ENCODE measurements around the gene KLHL21. TPM values are rescaled to one million over a fixed set of nuclear protein-coding genes. Genes with fewer than 3 reads are reported as not detected.
"Not testable (repeated sequence)": the region's sequence is repeated elsewhere in the genome, so short reads cannot be mapped to it uniquely, and the experiment has no call there.

Gene KLHL21
- polyA plus RNA-seq, 4 donors: 11.5 to 18.3 (median 13.3) TPM

DNA sequence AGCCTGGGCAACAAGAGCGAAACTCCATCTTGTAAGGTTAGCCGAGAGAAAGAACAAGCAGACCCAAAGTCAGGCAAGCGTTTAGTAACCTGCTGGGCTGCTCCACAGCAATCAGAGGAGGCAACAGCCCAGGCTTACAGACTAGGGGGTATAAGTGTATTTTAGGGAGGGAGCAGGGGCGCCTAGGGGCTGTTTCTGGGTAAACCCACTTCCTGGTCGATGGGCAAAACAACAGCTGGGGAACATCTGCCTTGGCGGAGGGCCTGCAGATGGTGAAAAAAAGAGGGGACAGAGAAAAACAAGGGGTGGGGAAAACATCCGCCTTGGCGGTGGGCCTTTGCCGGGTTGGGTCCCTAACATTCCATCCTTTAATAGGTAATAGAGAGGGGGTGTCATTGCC, 42.4 kb downstream of the KLHL21 start:
- DNase-seq (ENCODE audit: low read depth in 4 of 4, low spot score in 3 of 4): no peak

DNA sequence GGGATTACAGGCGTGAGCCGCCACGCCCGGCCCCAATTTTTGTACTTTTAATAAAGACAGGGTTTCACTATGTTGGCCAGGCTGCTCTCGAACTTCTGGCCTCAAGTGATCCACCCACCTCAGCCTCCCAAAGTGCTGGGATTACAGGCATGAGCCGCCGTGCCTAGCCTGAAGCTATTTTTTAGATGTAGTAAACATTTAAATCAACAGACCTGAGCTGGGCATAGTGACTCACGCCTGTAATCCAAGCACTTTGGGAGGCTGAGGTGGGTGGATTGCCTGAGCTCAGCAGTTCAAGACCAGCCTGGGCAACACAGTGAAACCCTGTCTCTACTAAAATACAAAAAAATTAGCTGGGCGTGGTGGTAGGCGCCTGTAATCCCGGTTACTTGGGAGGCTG, 43.5 kb downstream of the KLHL21 start:
- DNase-seq (ENCODE audit: low read depth in 4 of 4, low spot score in 3 of 4): not testable (repeated sequence)

DNA sequence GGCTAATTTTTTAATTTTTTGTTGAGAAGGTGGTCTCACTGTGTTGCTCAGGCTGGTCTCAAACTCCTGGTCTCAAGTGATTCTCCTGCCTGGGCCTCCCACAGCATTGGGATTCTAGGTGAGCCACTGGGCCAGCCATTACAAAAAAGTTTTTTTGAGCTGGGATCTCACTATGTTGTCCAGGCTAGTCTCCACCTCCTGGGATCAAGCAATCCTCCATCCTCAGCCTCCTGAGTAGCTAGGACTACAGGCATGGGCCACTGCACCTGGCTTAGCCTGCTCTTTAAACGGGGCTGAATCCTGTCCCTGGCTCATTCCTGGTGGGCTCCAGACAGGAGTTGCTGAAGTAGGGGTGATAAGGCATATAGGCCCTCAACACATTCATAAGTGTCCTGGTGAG, 45.1 kb downstream of the KLHL21 start:
- no peak for DNase-seq (ENCODE audit: low read depth in 4 of 4, low spot score in 3 of 4)

DNA sequence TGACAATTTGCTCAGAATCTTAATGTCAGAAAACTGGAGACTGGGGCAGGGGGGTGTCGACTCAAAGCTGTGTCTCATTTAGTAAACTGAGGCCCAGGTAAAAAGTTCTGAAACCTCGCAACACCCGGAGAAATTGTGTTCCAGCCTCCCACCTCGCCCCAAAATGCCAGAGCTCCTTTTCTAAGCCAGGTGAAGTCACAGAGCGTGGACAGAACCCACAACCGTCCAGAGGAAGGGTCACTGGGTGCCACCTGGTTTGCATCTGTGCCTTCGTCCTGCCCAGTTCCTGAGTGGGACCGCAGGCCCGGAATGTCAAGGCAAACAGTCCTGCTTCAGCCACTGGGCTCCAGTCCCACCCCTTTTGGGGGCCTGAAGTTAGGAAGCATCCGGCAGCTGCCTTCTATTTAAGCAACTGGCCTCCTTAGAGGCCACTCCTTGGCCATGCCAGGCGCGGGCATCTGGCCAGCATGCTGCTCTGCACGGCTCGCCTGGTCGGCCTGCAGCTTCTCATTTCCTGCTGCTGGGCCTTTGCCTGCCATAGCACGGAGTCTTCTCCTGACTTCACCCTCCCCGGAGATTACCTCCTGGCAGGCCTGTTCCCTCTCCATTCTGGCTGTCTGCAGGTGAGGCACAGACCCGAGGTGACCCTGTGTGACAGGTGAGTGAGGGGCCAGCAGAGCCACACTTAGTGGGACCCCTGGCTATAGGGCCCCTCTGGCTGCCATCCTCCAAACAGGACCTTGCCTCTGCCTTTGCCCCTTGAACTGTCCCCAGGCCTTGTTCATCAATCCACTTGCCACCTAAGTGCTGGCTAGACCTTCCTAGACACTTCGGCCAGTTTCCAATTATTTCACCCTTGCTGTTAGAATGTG, 47.5 kb downstream of the KLHL21 start, which contains the start of gene TAS1R1:
Gene TAS1R1, plus strand, starts transcription at position 401 of the 872 bp plus-strand sequence. Its CDS starts 67 bp downstream, at position 468.
- no peak for DNase-seq (ENCODE audit: low read depth in 4 of 4, low spot score in 3 of 4)

DNA sequence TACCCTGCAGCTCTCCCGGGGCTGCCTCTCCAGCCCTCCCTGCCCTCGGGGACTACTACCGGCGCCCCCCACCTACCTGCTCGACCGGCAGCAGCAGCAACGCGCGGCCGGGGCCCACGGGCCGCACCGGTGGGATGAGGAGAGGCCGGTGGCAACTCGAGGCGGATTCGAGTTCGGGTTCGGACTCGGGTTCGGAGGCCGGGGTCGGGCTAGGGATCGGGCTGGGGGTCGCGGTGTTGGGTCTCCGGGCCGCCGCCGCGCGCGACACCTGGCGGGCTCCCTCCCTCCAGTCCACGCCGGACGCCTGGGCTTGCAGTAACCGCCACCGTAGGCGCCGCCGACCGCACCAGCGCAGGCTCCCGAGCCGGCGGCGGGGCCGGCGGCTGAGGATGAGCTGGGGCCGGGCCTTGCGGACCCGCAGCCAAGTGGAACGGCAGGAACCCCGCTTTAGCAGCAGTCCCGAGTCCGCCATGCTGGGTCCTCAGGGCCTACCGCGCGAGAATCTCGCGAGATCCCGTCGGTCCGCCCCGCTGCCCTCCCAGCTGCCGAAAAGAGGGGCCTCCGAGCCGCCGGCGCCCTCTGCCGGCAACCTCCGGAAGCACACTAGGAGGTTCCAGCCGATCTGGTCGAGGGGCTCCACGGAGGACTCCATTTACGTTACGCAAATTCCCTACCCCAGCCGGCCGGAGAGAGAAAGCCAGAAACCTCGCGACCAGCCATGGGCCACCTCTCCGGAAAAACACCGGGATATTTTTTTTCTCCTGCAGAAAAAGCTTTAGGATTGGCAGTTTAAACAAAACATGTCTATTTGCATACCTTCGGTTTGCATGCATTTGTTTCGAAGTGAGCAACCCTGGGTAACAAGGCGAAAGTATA, 48.4 kb downstream of the KLHL21 start, which contains the start of gene NOL9:
Gene NOL9, minus strand, starts transcription at position 483 of the 876 bp plus-strand sequence. Its CDS starts 11 bp downstream, at position 472.
- DNase-seq (ENCODE audit: low read depth in 4 of 4, low spot score in 3 of 4): peak; percentile 80 to 87 (median 85)

DNA sequence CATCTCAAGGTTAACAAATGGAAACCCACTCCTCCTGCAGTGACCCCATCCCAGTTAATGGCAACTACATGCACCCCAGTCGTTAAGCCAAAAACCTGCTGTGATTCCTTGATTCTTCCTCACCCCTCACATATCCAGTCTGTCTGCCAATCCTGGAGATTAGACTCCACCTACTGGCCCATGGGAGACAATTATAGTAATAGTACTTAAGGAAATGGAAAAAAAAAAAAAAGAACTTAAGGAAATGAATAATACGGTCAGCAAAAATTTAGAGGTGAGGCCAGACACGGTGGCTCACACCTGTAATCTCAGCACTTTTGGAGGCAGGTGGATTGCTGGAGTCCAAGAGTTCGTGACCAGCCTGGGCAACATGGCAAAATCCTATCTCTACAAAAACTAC, 55.4 kb downstream of the KLHL21 start:
- DNase-seq (ENCODE audit: low read depth in 4 of 4, low spot score in 3 of 4): no peak

DNA sequence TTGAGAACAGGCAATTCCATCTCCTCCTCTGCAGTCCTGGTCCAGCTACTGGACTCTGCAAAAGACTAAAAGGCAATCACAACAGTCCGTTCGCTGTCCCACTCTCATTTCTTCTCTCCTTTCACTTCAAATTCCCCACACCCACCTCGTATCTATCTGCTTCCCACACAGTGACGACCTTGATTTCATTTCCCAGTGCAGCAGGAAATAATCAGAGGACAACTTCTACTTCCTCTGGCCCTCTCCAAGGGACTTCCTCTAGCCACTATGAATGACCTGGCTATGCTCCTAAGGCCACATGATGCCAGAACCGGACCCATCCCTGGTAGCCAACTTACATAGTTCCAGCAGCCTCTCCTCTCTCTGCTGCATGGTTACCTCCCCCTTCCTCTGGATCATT, 56.3 kb downstream of the KLHL21 start:
- no peak for DNase-seq (ENCODE audit: low read depth in 4 of 4, low spot score in 3 of 4)

DNA sequence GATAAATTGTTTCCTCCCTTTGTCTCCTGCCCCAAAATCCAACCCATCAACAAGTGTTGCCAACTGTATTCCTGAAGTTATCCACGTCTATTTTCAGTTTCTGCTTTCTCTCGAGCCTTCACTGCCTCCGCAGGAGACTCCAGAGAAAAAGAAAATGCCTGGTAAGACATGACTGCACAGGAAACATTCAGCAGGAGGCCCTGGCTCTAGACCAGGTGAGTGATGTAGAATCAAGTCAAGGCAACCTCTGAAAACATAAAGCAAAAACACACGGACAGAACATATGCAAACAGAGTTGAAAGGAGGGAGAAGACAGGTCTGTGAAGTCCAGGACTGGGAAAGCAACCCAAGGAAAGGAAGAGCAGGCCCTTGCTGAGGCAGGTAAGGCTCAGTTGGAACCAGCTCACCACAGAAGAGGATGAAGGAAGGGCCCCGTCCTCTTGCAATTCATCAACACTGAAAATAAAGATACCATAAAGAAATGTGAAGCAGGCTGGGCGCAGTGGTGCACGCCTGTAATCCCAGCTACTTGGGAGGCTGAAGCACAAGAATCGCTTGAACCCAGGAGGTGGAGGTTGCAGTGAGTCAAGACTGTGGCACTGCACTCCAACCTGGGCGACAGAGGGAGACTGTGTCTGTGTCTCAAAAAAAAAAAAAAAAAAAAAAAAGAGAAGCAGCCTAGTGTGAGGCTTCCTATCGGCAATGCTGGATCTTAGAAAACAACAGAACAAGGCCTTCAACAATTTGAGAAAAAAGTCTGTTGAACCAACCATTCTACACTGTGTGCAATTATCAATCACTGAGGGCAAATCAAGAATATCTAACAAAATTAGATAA, 57.2 kb downstream of the KLHL21 start:
- DNase-seq (ENCODE audit: low read depth in 4 of 4, low spot score in 3 of 4): no peak

DNA sequence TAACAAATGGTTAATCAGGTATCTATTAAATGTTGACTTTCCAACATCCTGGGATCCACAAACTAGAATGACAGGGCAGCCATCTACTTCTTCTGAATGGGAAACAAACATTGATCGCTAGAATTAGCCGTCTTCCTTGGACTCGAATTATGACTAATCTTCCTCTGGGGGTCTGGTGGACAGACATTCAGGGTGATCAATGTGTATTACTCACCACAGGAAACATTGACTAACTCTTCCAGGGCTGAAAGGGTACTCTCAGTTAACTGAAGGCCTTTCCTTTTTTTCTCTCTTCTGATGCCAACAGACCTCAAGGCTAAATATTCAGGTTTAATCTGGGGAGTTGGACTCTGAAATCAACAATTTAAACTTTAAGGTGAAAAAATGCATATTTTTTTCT, 57.8 kb downstream of the KLHL21 start:
- DNase-seq (ENCODE audit: low read depth in 4 of 4, low spot score in 3 of 4): no peak

Other genes starting within 250 kb of the KLHL21 start
- gene ACOT7, start 209.1 kb downstream of the KLHL21 start, polyA plus RNA-seq (ENCODE audit: insufficient read length in 4 of 4): 10 to 100 TPM; 18.2 to 34.2 (median 27.5) TPM
- under 1 TPM; 0.08 to 0.69 (median 0.34) TPM for gene HES2, start 182.9 kb downstream of the KLHL21 start, polyA plus RNA-seq (ENCODE audit: insufficient read length in 4 of 4)
- 10 to 100 TPM in 3 of 4 donors, 1 to 10 TPM in 1; 7.6 to 23.5 (median 11.8) TPM for gene ESPN, start 178.1 kb downstream of the KLHL21 start, polyA plus RNA-seq (ENCODE audit: insufficient read length in 4 of 4)
- 10 to 100 TPM in 3 of 4 donors, 1 to 10 TPM in 1; 8.8 to 27.7 (median 12.4) TPM for gene TNFRSF25, start 136.7 kb downstream of the KLHL21 start, polyA plus RNA-seq (ENCODE audit: insufficient read length in 4 of 4)
- gene PLEKHG5, start 111.2 kb downstream of the KLHL21 start, polyA plus RNA-seq (ENCODE audit: insufficient read length in 4 of 4): 10 to 100 TPM; 10.9 to 23.5 (median 14.0) TPM
- 10 to 100 TPM; 15.5 to 23.1 (median 19.3) TPM for gene NOL9, start 48.4 kb downstream of the KLHL21 start, polyA plus RNA-seq (ENCODE audit: insufficient read length in 4 of 4)
- under 1 TPM in 2 of 4 donors, not detected in 2; 0.06 to 0.15 TPM for gene TAS1R1, start 47.6 kb downstream of the KLHL21 start, polyA plus RNA-seq (ENCODE audit: insufficient read length in 4 of 4)
- gene ZBTB48, start 22.9 kb downstream of the KLHL21 start, polyA plus RNA-seq (ENCODE audit: insufficient read length in 4 of 4): 10 to 100 TPM; 19.3 to 50.7 (median 27.3) TPM
- 10 to 100 TPM; 24.5 to 32.8 (median 26.1) TPM for gene PHF13, start 10.9 kb upstream of the KLHL21 start, polyA plus RNA-seq (ENCODE audit: insufficient read length in 4 of 4)
- 10 to 100 TPM; 15.1 to 25.8 (median 16.3) TPM for gene THAP3, start 22.0 kb upstream of the KLHL21 start, polyA plus RNA-seq (ENCODE audit: insufficient read length in 4 of 4)
- gene DNAJC11, start 98.9 kb upstream of the KLHL21 start, polyA plus RNA-seq (ENCODE audit: insufficient read length in 4 of 4): 10 to 100 TPM; 31.1 to 73.4 (median 61.8) TPM
- 10 to 100 TPM; 50.7 to 99.9 (median 87.8) TPM for gene CAMTA1, start 182.6 kb upstream of the KLHL21 start, polyA plus RNA-seq (ENCODE audit: insufficient read length in 4 of 4)